ENCODE data around the gene TTC36.
"Not testable (repeated sequence)": the region's sequence is repeated elsewhere in the genome, so short reads cannot be mapped to it uniquely, and the experiment has no call there.

Gene TTC36

GRCh38 chr11:118532852-118533768 lies 5.8 kb downstream of the TTC36 start:
- DNase-seq, result no peak

DNA sequence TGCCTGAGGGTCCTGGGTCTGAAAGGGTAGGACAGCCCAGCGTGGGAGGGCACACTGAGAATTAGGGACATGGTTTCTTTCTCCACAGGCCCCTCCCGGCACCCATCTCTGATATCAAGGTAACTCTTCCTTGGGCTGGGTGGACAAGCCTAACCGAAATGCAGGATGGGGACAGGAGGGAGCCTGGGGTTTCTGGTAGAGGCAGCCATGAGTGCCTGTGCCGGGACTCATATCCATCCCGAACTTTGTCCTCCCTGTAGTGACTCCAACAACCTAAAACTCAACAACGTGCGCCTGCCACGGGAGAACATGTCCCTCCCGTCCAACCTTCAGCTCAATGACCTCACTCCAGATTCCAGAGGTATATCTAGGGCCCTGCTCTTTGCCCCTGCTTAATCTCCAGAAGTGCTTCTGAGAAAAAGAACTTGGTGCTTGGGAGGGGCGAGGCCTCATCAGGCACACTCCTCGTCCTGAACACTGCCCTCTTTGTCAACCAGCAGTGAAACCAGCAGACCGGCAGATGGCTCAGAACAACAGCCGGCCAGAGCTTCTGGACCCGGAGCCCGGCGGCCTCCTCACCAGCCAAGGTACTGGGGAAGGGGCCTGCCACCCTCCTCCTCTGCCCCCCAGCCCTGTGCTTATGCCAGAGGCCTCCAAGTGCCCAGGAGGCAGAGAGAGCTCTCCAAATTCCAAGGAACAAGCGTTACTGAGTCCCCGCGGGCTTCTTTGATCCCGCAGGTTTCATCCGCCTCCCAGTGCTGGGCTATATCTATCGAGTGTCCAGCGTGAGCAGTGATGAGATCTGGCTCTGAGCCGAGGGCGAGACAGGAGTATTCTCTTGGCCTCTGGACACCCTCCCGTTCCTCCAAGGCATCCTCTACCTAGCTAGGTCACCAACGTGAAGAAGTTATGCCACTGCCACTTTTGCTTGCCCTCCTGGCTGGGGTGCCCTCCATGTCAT lies 6.8 kb downstream of the TTC36 start:
- DNase-seq, result no peak

GRCh38 chr11:118535261-118535660 lies 8.0 kb downstream of the TTC36 start:
- DNase-seq, result no peak

- no peak for DNase-seq
Observed at GRCh38 chr11:118536726-118537125, 9.5 kb downstream of the TTC36 start.

GRCh38 chr11:118537409-118537980 lies 10.2 kb downstream of the TTC36 start:
- no peak for DNase-seq

GRCh38 chr11:118544010-118544646 lies 16.9 kb downstream of the TTC36 start:
- DNase-seq, result no peak

DNA sequence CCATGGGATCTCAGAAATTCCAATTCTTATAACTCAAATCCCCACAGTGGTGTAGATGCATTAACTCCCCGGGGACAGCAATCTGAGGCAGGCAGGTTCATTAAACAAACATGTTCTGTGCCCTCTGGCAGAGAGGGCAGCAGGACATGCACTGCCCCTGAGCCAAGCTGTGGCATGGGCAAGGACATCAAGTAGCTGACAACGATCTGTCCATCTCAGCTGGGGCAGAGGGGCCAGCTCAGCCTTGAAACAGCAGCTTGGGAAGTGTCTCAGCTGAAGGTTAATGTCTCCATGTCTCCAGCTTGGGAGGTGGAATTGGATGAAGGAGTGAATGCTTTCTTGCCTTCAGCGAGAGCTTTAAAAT lies 17.4 kb downstream of the TTC36 start:
- no peak for DNase-seq

DNA sequence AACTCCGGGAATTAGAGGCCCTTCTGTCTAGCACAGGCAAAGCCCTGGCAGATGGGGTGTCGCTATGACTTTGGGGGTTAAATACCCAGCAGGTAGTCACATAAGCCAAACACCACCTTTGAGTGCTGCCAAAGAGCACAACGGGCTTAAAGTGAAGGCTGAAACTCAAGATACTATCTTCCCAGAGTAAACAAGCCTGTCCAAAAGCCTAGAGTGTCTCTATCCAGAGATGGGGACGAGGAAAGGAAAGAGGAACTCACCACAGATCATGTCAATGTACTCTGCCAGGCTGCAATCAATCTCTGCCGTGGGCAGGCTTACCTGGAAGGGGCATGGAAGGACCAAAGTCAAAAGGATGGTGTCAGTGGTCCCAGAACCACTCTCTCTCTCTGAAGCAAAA lies 18.3 kb downstream of the TTC36 start:
- DNase-seq, result no peak

DNA sequence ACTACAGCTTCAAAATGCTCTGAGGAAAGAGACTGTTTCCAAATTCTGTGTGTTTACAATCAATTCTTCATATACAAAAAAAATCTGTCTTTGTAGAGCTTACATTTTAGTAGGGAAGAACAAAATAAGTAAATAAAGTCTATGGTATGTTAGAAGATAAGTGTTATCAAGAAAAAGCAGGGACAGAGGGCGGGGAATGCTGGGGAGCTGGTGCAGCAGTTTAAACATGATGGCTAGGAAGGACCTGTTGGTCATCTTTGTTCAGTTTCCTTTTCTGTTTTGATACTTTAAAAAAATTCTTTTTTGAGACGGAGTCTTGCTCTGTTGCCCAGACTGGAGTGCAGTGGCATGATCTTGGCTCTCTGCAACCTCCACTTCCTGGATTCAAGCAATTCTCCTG lies 19.9 kb downstream of the TTC36 start:
- DNase-seq, result no peak

GRCh38 chr11:118552341-118552740 lies 25.1 kb downstream of the TTC36 start:
- no peak for DNase-seq

- DNase-seq, result no peak
Observed at GRCh38 chr11:118560806-118561205, 33.5 kb downstream of the TTC36 start.

DNA sequence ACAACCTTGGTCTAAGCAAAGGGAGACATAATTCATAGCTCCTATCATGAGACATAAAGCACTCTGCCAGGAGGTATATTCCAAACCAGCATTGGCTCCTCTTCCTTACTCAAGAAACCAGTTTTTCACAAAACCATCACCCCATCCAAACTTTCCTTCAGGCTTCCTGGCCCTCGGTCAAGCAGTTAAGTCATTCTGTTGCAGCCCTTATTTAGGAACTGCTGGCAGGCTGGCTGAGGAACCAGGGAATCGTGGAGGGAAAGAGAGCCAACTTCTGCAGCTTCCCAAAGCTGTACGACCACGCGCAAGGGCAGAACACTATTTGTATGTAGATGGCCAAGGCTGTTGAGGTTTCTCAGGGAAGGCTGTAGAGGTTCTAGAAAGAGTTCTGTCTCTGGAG lies 37.8 kb downstream of the TTC36 start:
- DNase-seq, result no peak

GRCh38 chr11:118569670-118570069 lies 42.4 kb downstream of the TTC36 start:
- DNase-seq, result no peak

GRCh38 chr11:118570787-118571186 lies 43.5 kb downstream of the TTC36 start:
- DNase-seq, result no peak

GRCh38 chr11:118571701-118572060 lies 44.4 kb downstream of the TTC36 start:
- DNase-seq, result peak in 1 of 6 experiments; percentile 38

GRCh38 chr11:118572061-118572980 lies 45.0 kb downstream of the TTC36 start, which contains the start of gene ARCN1:
TSS of gene ARCN1 (plus strand) at chr11:118572409. CDS start at chr11:118572548, 139 bp downstream.
- DNase-seq, result peak; percentile 77 to 88 (median 84)

GRCh38 chr11:118572981-118573550 lies 45.8 kb downstream of the TTC36 start:
- peak in 4 of 6 experiments; percentile 20 to 58 (median 24) for DNase-seq

- DNase-seq, result no peak
Observed at GRCh38 chr11:118574636-118575035, 47.4 kb downstream of the TTC36 start.

DNA sequence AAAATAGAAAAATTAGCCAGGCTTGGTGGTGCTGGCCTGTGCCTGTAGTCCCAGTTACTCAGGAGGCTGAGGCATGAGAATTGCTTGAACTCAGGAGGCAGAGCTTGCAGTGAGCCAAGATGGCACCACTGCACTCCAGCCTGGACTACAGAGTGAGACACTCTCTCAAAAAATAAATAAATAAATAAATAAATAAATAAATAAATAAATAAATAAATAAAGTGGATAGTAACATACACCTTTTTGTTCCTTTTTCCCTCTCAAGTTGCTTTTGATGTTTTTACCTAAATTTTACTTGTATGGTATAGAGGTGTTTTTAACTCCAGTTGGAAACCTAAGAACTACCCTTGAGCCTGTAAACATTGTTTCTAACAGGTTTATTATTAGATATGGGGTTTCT lies 50.7 kb downstream of the TTC36 start:
- not testable (repeated sequence) for DNase-seq

Data from stimulated activated naive CD4-positive, alpha-beta T cell (primary cell).